ENCODE data around the gene TLR8.

DNA sequence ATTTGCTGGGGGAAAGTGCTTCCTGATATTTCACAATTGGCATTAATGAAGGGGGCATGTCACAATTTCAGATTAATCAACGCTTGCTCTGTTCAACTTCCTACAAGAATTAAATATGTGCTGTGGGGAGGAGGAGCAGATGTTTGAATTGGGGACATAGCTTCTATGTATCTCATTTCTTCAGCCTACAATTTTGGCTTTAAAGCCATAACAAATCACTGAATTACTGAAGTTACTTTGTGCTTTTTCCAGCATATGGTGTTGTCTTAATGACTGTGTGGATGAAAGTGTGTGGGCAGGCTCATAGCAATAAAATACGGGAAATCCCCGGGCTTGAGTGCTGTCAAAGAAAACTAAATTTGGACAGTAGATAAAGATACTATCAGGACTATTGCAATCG is 38.7 kb upstream of the TLR8 start:
- TF ChIP-seq POLR2AphosphoS5 (IDR thresholded peaks at IDR 0.05; ENCODE audit: low read depth, low read length) (no peak), FOXP2 (optimal IDR thresholded peaks at IDR 0.05; ENCODE audit: borderline replicate concordance, extremely low read depth, extremely low read length, insufficient read depth) (no peak), TAF1 (IDR thresholded peaks at IDR 0.05; ENCODE audit: borderline replicate concordance, insufficient read depth, low read length) (no peak)
- TF ChIP-seq, protein P1, sequence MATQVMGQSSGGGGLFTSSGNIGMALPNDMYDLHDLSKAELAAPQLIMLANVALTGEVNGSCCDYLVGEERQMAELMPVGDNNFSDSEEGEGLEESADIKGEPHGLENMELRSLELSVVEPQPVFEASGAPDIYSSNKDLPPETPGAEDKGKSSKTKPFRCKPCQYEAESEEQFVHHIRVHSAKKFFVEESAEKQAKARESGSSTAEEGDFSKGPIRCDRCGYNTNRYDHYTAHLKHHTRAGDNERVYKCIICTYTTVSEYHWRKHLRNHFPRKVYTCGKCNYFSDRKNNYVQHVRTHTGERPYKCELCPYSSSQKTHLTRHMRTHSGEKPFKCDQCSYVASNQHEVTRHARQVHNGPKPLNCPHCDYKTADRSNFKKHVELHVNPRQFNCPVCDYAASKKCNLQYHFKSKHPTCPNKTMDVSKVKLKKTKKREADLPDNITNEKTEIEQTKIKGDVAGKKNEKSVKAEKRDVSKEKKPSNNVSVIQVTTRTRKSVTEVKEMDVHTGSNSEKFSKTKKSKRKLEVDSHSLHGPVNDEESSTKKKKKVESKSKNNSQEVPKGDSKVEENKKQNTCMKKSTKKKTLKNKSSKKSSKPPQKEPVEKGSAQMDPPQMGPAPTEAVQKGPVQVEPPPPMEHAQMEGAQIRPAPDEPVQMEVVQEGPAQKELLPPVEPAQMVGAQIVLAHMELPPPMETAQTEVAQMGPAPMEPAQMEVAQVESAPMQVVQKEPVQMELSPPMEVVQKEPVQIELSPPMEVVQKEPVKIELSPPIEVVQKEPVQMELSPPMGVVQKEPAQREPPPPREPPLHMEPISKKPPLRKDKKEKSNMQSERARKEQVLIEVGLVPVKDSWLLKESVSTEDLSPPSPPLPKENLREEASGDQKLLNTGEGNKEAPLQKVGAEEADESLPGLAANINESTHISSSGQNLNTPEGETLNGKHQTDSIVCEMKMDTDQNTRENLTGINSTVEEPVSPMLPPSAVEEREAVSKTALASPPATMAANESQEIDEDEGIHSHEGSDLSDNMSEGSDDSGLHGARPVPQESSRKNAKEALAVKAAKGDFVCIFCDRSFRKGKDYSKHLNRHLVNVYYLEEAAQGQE (IDR thresholded peaks at IDR 0.05; ENCODE audit: insufficient read depth in 1 of 2, low read depth in 2 of 2, low read length in 2 of 2), result no peak
